Endodermal cell (in vitro differentiated cells): ENCODE results near the gene C1orf21. TPM values are rescaled to one million over a fixed set of nuclear protein-coding genes. Genes with fewer than 3 reads are reported as not detected.

Source experiments
- DNase-seq: peaks from one replicate; pipeline ENCODE4 v3.0.0-alpha.2; 2017
- H3K27ac ChIP-seq: 2 replicates; pipeline ENCODE4 v1.5.1; 2013; ENCODE audit warnings: mild to moderate bottlenecking, low read depth, low read length, moderate library complexity
- H3K27me3 ChIP-seq: 2 replicates; pipeline ENCODE4 v1.6.1; 2013; ENCODE audit warnings: mild to moderate bottlenecking, low read length, moderate library complexity; ENCODE audit not compliant: insufficient read depth, control insufficient read depth, poor library complexity, severe bottlenecking
- H3K36me3 ChIP-seq: 2 replicates; pipeline ENCODE4 v1.7.0; 2013; ENCODE audit warnings: mild to moderate bottlenecking, low read length, moderate library complexity; ENCODE audit not compliant: control insufficient read depth, insufficient read depth
- H3K4me1 ChIP-seq: one replicate; pipeline ENCODE4 v1.7.0; 2013; ENCODE audit warnings: low read length; ENCODE audit not compliant: control insufficient read depth, insufficient read depth
- H3K4me3 ChIP-seq: 2 replicates; pipeline ENCODE4 v1.5.1; 2013; ENCODE audit warnings: mild to moderate bottlenecking, low read length, moderate library complexity
- H3K9ac ChIP-seq: 2 replicates; pipeline ENCODE4 v1.6.1; 2013; ENCODE audit warnings: mild to moderate bottlenecking, low read length, moderate library complexity; ENCODE audit not compliant: poor library complexity, severe bottlenecking; ENCODE audit errors: extremely low read depth
- H3K9me3 ChIP-seq: 2 replicates; pipeline ENCODE4 v1.6.1; 2013; ENCODE audit warnings: mild to moderate bottlenecking, low read length, moderate library complexity; ENCODE audit not compliant: control insufficient read depth
- H3K27ac Mint-ChIP-seq: 2 replicates; pipeline ENCODE4 v1.8.0; 2020; ENCODE audit warnings: mixed read lengths
- H3K27me3 Mint-ChIP-seq: 2 replicates; pipeline ENCODE4 v1.8.0; 2021; ENCODE audit warnings: mild to moderate bottlenecking, mixed read lengths; ENCODE audit not compliant: insufficient read depth
- H3K36me3 Mint-ChIP-seq: 2 replicates; pipeline ENCODE4 v1.8.0; 2020; ENCODE audit warnings: low read depth, mixed read lengths
- H3K4me1 Mint-ChIP-seq: 2 replicates; pipeline ENCODE4 v1.8.0; 2020; ENCODE audit warnings: mixed read lengths
- H3K4me3 Mint-ChIP-seq: 2 replicates; pipeline ENCODE4 v1.8.0; 2020; ENCODE audit warnings: mild to moderate bottlenecking, moderate library complexity, mixed read lengths
- H3K9me3 Mint-ChIP-seq: 2 replicates; pipeline ENCODE4 v1.8.0; 2020; ENCODE audit warnings: mild to moderate bottlenecking, mixed read lengths
- WGBS, 2 experiments: methylation state at CpG; one replicate each; pipeline versions ENCODE4 v1.1.5 to v1.1.7; 2013; ENCODE audit warnings: missing lambda C conversion rate in 2 of 2, mixed read lengths in 1 of 2; ENCODE audit not compliant: insufficient coverage in 1 of 2, insufficient read length in 1 of 2; 5-methylcytosine and 5-hydroxymethylcytosine counted together
- total RNA-seq, 2 donors: library from RNA; stranded (reverse); fragmentation: NEBNext Ultra II Directional in 1 of 2; extraction: Animal tissue kit (Norgen Biotek cat#: 25700) in 1 of 2; gene quantifications; 2 replicates in 1 of 2; 3 replicates in 1 of 2; pipeline ENCODE4 v1.2.1, GENCODE V29; 2021
- TF ChIP-seq, protein P1 (sequence below): fragments of 200-600 bp; sonication (generic); conservative IDR thresholded peaks from 2 replicates; pipeline ENCODE4 v1.5.0; 2021; ENCODE audit warnings: antibody characterized with exemption, mild to moderate bottlenecking

The C1orf21 gene
- total RNA-seq, 2 donors from 2014 or later = 9.1 to 10.2 TPM

DNA sequence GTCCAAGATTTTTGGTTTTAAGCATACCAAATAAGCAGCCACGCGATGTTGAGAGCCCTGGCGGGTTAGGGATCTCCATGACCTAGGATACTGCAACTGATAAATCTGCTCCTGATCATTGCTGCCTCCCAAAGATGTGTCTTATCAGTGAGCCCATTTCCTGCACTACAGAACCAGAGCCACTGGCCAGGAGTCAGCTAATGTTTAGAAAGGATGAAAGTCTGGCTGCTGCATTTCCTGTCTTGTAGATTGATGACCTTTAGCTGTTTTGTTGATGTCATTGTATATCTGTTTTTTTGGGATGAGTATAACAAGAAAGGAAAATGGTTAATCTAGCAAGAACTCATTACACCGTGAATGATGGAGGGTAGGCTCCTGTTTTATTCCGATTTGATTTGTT, 74.5 kb downstream of the C1orf21 start:
- Mint-ChIP-seq H3K4me1 (peaks cover 18% of the 10 kb centered on the region), H3K9me3 (no peaks in the 10 kb centered on the region), H3K36me3 (no peaks in the 10 kb centered on the region), H3K27me3 (peaks cover 8% of the 10 kb centered on the region), H3K27ac (no peak overlapping the region), H3K4me3 (no peak overlapping the region)
- DNase-seq = no peak
- peaks cover 7% of the 10 kb centered on the region for H3K4me1 ChIP-seq
- WGBS, 2 experiments = 97 to 98% methylated on average over 5 of the region's 5 CpGs
- TF ChIP-seq, protein P1, sequence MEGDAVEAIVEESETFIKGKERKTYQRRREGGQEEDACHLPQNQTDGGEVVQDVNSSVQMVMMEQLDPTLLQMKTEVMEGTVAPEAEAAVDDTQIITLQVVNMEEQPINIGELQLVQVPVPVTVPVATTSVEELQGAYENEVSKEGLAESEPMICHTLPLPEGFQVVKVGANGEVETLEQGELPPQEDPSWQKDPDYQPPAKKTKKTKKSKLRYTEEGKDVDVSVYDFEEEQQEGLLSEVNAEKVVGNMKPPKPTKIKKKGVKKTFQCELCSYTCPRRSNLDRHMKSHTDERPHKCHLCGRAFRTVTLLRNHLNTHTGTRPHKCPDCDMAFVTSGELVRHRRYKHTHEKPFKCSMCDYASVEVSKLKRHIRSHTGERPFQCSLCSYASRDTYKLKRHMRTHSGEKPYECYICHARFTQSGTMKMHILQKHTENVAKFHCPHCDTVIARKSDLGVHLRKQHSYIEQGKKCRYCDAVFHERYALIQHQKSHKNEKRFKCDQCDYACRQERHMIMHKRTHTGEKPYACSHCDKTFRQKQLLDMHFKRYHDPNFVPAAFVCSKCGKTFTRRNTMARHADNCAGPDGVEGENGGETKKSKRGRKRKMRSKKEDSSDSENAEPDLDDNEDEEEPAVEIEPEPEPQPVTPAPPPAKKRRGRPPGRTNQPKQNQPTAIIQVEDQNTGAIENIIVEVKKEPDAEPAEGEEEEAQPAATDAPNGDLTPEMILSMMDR = no peak
- no peaks in the 10 kb centered on the region for H3K9me3 ChIP-seq
- H3K27me3 ChIP-seq = no peaks in the 10 kb centered on the region
- H3K27ac ChIP-seq = no peak overlapping the region
- no peak overlapping the region for H3K9ac ChIP-seq
- H3K4me3 ChIP-seq = no peak overlapping the region
- H3K36me3 ChIP-seq = no peaks in the 10 kb centered on the region

DNA sequence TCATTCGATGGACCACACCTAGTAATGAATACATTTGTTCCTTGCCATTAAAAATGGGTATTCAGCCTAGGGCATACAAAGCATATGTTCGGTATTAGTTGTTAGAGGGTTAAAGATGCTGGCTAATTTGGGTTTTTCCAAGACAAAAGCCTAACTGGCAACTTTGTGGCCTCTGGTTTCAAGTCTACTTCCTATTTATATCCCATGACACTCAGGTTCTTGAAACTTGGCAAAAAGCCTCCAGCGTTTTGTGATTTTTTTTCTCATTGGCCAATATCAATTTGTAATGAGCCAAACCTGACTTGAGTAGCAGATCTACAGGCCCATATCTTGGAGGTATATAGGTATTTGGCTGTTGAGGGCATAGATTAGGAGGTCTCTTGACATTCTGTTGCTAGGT, 75.3 kb downstream of the C1orf21 start:
- H3K4me3 Mint-ChIP-seq = no peak overlapping the region
- no peak overlapping the region for H3K9ac ChIP-seq
- H3K36me3 ChIP-seq = no peaks in the 10 kb centered on the region
- H3K27ac Mint-ChIP-seq = no peak overlapping the region
- no peak overlapping the region for H3K4me3 ChIP-seq
- TF ChIP-seq, protein P1 = no peak
- H3K4me1 ChIP-seq = peaks cover 7% of the 10 kb centered on the region
- peaks cover 8% of the 10 kb centered on the region for H3K27me3 Mint-ChIP-seq
- 91% methylated on average over 3 of the region's 3 CpGs; no CpG with 5 or more reads in 1 of the 2 experiments for WGBS, 2 experiments
- no peaks in the 10 kb centered on the region for H3K36me3 Mint-ChIP-seq
- no peaks in the 10 kb centered on the region for H3K27me3 ChIP-seq
- no peak for DNase-seq
- no peaks in the 10 kb centered on the region for H3K9me3 ChIP-seq
- peaks cover 18% of the 10 kb centered on the region for H3K4me1 Mint-ChIP-seq
- no peaks in the 10 kb centered on the region for H3K9me3 Mint-ChIP-seq
- H3K27ac ChIP-seq = no peak overlapping the region

DNA sequence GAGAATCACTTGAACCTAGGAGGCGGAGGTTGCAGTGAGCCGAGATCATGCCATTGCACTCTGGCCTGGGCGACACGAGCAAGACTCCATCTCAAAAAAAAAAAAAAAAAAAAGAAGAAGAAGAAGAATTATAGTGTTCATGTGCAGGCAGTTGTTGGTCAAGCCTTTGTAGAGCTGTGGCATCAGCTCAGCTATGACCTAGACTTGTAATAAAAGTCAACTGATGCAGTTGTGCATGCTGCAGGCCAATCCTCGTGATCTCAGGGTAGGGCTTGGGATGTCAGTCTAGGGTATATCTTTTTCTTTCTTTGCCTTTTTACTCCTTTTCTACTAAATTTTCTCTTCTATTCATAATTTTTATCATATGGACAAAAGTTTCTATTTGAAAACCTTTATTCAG, 76.2 kb downstream of the C1orf21 start:
- Mint-ChIP-seq H3K27ac (no peak overlapping the region), H3K4me1 (peaks cover 18% of the 10 kb centered on the region), H3K4me3 (no peak overlapping the region), H3K9me3 (no peaks in the 10 kb centered on the region), H3K36me3 (no peaks in the 10 kb centered on the region), H3K27me3 (peaks cover 8% of the 10 kb centered on the region)
- WGBS, 2 experiments = 98 to 100% methylated on average over 1 to 5 of the region's 5 CpGs
- Histone ChIP-seq H3K9me3 (no peaks in the 10 kb centered on the region), H3K27ac (no peak overlapping the region), H3K4me1 (peaks cover 7% of the 10 kb centered on the region), H3K36me3 (no peaks in the 10 kb centered on the region), H3K4me3 (no peak overlapping the region), H3K27me3 (no peaks in the 10 kb centered on the region), H3K9ac (no peak overlapping the region)
- TF ChIP-seq, protein P1 = no peak
- no peak for DNase-seq
